Subcutaneous adipose tissue (tissue), 4 donors: Measurements from ENCODE around the gene GCLC. TPM values are rescaled to one million over a fixed set of nuclear protein-coding genes. Genes with fewer than 3 reads are reported as not detected.

Experiments
- total RNA-seq, 4 donors: library from RNA; depleted of rRNA; stranded (reverse); fragments of >200 nt; gene quantifications; one replicate each; pipeline ENCODE4 v1.1.0, GENCODE V29; 2016
- TF ChIP-seq, protein P1 (sequence below): fragments of 450-650 bp; IDR thresholded peaks from one replicate; pipeline ENCODE4 v1.5.1; 2016; ENCODE audit warnings: low read depth, mild to moderate bottlenecking, control low read depth, antibody characterized with exemption, moderate library complexity

GCLC gene
- total RNA-seq, 4 donors from 2014 or later, result 46.9 to 114 (median 56.8) TPM

DNA sequence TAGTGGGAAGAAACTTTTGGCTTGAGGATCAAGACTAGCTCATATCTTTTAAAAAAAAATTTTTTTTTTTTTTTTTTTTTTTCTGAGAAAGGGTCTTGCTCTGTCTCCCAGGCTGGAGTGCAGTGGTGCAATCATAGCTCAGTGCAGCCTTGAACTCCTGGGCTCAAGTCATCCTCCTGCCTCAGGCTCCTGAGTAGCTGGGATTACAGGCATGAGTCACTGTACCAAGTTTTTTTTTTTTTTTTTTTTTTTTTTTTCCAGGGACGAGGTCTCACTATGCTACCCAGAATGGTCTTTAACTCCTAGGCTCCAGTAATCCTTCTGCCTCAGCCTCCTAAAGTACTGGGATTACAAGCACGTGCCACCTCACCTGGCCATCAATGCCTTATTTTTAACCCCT, 27.9 kb downstream of the GCLC start:
- TF ChIP-seq, protein P1, sequence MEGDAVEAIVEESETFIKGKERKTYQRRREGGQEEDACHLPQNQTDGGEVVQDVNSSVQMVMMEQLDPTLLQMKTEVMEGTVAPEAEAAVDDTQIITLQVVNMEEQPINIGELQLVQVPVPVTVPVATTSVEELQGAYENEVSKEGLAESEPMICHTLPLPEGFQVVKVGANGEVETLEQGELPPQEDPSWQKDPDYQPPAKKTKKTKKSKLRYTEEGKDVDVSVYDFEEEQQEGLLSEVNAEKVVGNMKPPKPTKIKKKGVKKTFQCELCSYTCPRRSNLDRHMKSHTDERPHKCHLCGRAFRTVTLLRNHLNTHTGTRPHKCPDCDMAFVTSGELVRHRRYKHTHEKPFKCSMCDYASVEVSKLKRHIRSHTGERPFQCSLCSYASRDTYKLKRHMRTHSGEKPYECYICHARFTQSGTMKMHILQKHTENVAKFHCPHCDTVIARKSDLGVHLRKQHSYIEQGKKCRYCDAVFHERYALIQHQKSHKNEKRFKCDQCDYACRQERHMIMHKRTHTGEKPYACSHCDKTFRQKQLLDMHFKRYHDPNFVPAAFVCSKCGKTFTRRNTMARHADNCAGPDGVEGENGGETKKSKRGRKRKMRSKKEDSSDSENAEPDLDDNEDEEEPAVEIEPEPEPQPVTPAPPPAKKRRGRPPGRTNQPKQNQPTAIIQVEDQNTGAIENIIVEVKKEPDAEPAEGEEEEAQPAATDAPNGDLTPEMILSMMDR, result no peak

DNA sequence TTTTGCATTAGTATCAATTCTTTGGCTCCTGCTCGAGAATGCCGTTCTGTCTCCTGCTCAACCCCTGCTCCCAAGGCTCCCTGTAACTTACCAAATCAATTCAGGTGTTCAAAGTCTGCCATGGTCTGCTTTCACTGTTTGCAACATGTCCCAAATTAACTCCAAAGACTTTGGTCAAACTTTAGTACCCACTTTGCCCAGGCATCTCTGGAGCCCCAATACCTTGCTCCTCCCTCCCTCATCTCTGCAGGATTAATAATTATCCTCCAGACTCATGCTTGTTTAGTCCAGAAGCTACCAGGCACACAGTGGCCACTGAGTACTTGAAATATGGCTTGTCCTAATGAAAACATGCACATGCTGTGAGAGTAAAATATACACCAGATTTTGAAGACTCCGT, 30.2 kb downstream of the GCLC start:
- TF ChIP-seq, protein P1, result no peak

DNA sequence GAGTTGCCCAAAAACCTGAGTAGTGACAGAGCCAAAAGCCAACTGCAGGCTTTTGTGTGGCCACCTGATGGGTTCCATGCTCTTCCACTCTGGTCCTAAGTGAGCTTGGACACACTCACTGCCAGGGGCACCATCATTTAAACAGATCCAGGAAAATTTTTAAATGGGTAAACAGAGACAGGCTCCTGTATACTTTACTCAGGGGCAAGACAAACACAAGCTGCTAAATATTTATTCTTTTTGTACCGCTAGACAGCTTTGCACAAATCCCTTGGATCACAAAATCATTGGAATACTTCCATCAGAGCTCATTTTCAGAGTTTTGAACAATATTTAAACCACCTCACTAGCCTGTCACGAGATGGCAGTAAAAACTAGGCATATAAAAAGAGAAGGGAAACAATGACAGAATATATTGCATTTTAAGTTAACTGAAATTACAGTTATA, 31.4 kb downstream of the GCLC start:
- TF ChIP-seq, protein P1, result no peak

DNA sequence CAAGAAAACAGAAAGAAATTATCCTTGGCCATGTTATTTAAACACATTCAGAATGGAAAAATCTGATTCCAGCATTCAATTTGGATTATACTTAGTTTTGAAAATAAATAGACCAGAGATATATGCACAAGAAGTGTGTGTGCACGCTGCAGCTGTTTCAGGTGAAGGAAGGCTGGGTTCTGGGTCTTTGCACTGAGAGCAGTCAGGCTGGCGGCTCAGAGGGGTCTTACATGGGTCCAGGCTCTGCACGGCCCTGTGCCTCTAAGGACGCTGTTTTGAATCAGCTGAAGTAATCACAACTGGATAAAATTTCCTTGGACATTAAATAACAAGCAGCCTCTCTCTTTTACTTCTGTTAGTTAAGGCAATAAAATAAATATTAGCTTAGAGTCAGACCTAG, 31.8 kb downstream of the GCLC start:
- TF ChIP-seq, protein P1, result no peak

DNA sequence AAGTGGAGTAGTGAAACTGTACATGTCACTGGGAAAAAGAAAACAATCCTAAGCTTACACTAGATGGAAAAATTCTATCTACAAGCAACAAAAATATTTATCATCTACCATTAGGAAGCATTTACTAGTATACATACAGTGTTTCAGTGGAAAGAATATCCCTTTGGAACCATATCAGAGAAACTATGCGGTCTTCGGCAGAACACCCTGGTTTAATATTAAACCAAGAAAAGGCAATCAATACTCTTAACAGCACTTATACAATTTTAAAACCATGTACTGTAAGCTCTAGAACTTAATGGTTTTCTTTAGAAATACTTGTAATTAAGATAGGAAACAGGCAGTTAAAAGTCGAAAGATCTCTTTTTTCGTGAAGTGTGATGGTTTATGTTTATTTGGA, 32.3 kb downstream of the GCLC start:
- TF ChIP-seq, protein P1, result no peak

DNA sequence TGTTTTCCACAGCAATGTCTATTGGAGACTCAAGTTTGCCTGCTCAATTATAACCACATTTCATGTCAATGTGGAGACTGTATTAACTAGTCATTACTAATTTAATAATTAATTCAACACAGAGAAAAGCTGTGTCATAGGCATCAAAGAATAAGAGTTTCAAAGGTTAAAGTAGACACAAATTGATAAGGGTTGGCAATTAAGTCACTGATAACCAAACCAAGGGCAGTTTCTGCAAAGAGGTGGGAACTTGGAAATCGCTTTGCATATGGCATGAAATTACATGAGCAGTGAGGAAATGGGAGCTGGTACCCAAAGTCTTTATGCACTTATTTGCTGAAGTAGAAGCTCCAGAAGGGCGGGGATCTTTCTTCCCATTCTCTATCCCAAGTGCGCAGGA, 34.2 kb downstream of the GCLC start:
- TF ChIP-seq, protein P1, result no peak

DNA sequence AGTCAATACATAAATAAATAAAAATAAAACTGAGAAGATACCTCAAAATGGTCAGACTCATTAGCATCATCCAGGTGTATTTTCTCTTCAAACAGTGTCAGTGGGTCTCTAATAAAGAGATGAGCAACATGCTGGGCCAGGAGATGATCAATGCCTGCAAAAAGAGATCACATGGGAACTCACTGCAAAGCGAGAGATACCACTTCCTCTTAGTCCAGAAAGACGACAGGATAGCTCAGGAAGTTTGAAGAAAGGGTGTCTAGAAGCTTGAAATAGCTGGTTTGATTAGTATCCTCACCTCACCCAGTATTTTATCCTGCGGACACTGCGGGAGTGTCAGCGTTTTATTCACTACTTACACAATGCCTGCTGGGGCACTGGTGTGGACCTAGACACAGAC, 38.0 kb downstream of the GCLC start:
- TF ChIP-seq, protein P1, result no peak
